Motor neuron (in vitro differentiated cells): ENCODE measurements around the gene DIRAS3. TPM values are rescaled to one million over a fixed set of nuclear protein-coding genes. Genes with fewer than 3 reads are reported as not detected.

Source experiments
- ATAC-seq, 8 experiments: fragments of 200-7000 bp; cut with Tn5 transposase; replicated peaks in 6 of 8; 2 replicates each; pipeline ENCODE4 v1.8.0; 2021; ENCODE audit warnings: mild to moderate bottlenecking in 8 of 8, moderate library complexity in 8 of 8
- H3K27ac ChIP-seq, 2 donors: fragments of 250-450 bp; sonication (Bioruptor Pico); 2 replicates each; pipeline ENCODE4 v1.9.0; 2021; ENCODE audit warnings: antibody characterized with exemption in 2 of 2, mild to moderate bottlenecking in 2 of 2, moderate library complexity in 1 of 2
- H3K4me1 ChIP-seq, 2 donors: fragments of 250-450 bp; sonication (Bioruptor Pico); replicated peaks in 1 of 2; 2 replicates each; pipeline ENCODE4 v1.6.1; 2021; ENCODE audit warnings: antibody characterized with exemption in 2 of 2, mild to moderate bottlenecking in 2 of 2, moderate library complexity in 1 of 2
- H3K4me3 ChIP-seq, 5 donors: fragments of 250-450 bp; sonication (Bioruptor Pico); 2 replicates each; pipeline ENCODE4 v1.9.0; 2021; ENCODE audit warnings: antibody characterized with exemption in 5 of 5, mild to moderate bottlenecking in 5 of 5, moderate library complexity in 4 of 5
- WGBS, 10 experiments: fragments of 450-650 bp; shearing (Covaris generic); methylation state at CpG; one replicate each; pipeline ENCODE4 v1.0.0; 2022; 5-methylcytosine and 5-hydroxymethylcytosine counted together
- in situ Hi-C, 9 experiments: fragments of 400-800 bp; cut with MboI; loops; one replicate each; pipeline ENCODE4 v1.15.0; 2021; ENCODE audit warnings: low sequenced_read_pairs in 9 of 9, low pct_unique_long_range_greater_than_20kb in 2 of 9; ENCODE audit not compliant: unreplicated experiment in 9 of 9
- total RNA-seq, 8 experiments: library from RNA; unstranded; fragments of 300-600 nt; gene quantifications; 2 replicates each; pipeline versions ENCODE4 v1.2.3 to v1.2.4, GENCODE V29; 2022

Gene DIRAS3
- total RNA-seq, 8 experiments from 2014 or later: 0.47 to 26.2 (median 2.3) TPM

GRCh38 chr1:68047659-68048026, 2.8 kb downstream of the DIRAS3 start:
- WGBS, 10 experiments: 76 to 100% (median 92%) methylated on average over 1 to 3 of the region's 3 CpGs; no CpG with 5 or more reads in 3 of the 10 experiments

GRCh38 chr1:68046885-68047658, 3.4 kb downstream of the DIRAS3 start:
- WGBS, 10 experiments: 34 to 100% (median 95%) methylated on average over 1 to 27 of the region's 34 CpGs; no CpG with 5 or more reads in 3 of the 10 experiments
- ATAC-seq: no peak
- no peak overlapping the region for H3K4me3 ChIP-seq
- H3K4me1 ChIP-seq: no peaks in the 10 kb centered on the region
- H3K27ac ChIP-seq: no peak overlapping the region
- in situ Hi-C loops: no loop called here

More at GRCh38 chr1:68047659-68048026, 2.8 kb downstream of the DIRAS3 start:
- Histone ChIP-seq H3K27ac (no peak overlapping the region), H3K4me1 (no peaks in the 10 kb centered on the region), H3K4me3 (no peak overlapping the region)
- in situ Hi-C loops: no loop called here
- ATAC-seq: no peak

- no peak for ATAC-seq
- in situ Hi-C loops: no loop called here
- Histone ChIP-seq H3K4me3 (no peak overlapping the region), H3K4me1 (no peaks in the 10 kb centered on the region), H3K27ac (no peak overlapping the region)
- WGBS, 10 experiments: 71 to 100% (median 96%) methylated on average over 1 to 8 of the region's 8 CpGs
Measured at GRCh38 chr1:68046423-68046822, 4.0 kb downstream of the DIRAS3 start.

GRCh38 chr1:68045511-68046180, 4.8 kb downstream of the DIRAS3 start:
- Histone ChIP-seq H3K4me1 (no peaks in the 10 kb centered on the region), H3K27ac (no peak overlapping the region), H3K4me3 (no peak overlapping the region)
- in situ Hi-C loops: no loop called here
- no peak for ATAC-seq
- WGBS, 10 experiments: 39 to 100% (median 92%) methylated on average over 1 to 4 of the region's 4 CpGs; no CpG with 5 or more reads in 1 of the 10 experiments

- in situ Hi-C loops: no loop called here
- 88 to 100% (median 92%) methylated on average over 1 to 20 of the region's 22 CpGs; no CpG with 5 or more reads in 2 of the 10 experiments for WGBS, 10 experiments
Measured at GRCh38 chr1:68043443-68044090, 6.9 kb downstream of the DIRAS3 start.

GRCh38 chr1:68036946-68037345, 13.5 kb downstream of the DIRAS3 start:
- WGBS, 10 experiments: 45 to 80% (median 75%) methylated on average over 1 to 2 of the region's 2 CpGs; no CpG with 5 or more reads in 1 of the 10 experiments
- Histone ChIP-seq H3K4me3 (no peak overlapping the region), H3K27ac (no peak overlapping the region), H3K4me1 (no peaks in the 10 kb centered on the region)
- in situ Hi-C loops: no loop called here
- peak in 2 of 8 experiments; percentile 17 to 46 for ATAC-seq

More at GRCh38 chr1:68043443-68044090, 6.9 kb downstream of the DIRAS3 start:
- Histone ChIP-seq H3K4me1 (no peaks in the 10 kb centered on the region), H3K27ac (no peak overlapping the region), H3K4me3 (no peak overlapping the region)
- ATAC-seq: no peak

- Histone ChIP-seq H3K4me3 (no peak overlapping the region), H3K4me1 (peaks cover 0 to 3% of the 10 kb centered on the region in 2 donors), H3K27ac (no peak overlapping the region)
- 75 to 100% (median 93%) methylated on average over 1 to 4 of the region's 4 CpGs; no CpG with 5 or more reads in 1 of the 10 experiments for WGBS, 10 experiments
- in situ Hi-C loops: no loop called here
- ATAC-seq: no peak
Measured at GRCh38 chr1:68029444-68029843, 21.0 kb downstream of the DIRAS3 start.

GRCh38 chr1:68028566-68028965, 21.9 kb downstream of the DIRAS3 start:
- WGBS, 10 experiments: 0 to 100% (median 93%) methylated on average over 1 to 3 of the region's 3 CpGs; no CpG with 5 or more reads in 3 of the 10 experiments
- no peak overlapping the region for H3K4me3 ChIP-seq
- in situ Hi-C loops: no loop called here
- H3K27ac ChIP-seq: no peak overlapping the region
- ATAC-seq: peak in 1 of 8 experiments; percentile 23
- H3K4me1 ChIP-seq: peaks cover 0 to 3% of the 10 kb centered on the region in 2 donors

GRCh38 chr1:68024635-68025338, 25.6 kb downstream of the DIRAS3 start:
- in situ Hi-C loops: loop anchor here in 1 of 9 experiments (25.0 kb wide), 1 partner anchor 162 kb away; no protein-coding TSS in a partner anchor
- 43 to 83% (median 56%) methylated on average over 1 to 2 of the region's 2 CpGs for WGBS, 10 experiments
- no peak overlapping the region for H3K4me3 ChIP-seq
- peaks cover 0 to 3% of the 10 kb centered on the region in 2 donors for H3K4me1 ChIP-seq
- no peak overlapping the region for H3K27ac ChIP-seq
- no peak for ATAC-seq

GRCh38 chr1:68016381-68016780, 34.0 kb downstream of the DIRAS3 start:
- ATAC-seq: peak in 3 of 8 experiments; percentile 24 to 73 (median 67)
- peaks cover 0 to 8% of the 10 kb centered on the region in 2 donors for H3K4me1 ChIP-seq
- WGBS, 10 experiments: 0 to 78% (median 55%) methylated on average over 2 of the region's 2 CpGs; no CpG with 5 or more reads in 3 of the 10 experiments
- H3K4me3 ChIP-seq: no peak overlapping the region
- H3K27ac ChIP-seq: no peak overlapping the region
- in situ Hi-C loops: loop anchor here in 1 of 9 experiments (25.0 kb wide), 1 partner anchor 154 kb away; no protein-coding TSS in a partner anchor

GRCh38 chr1:68015971-68016370, 34.5 kb downstream of the DIRAS3 start:
- no peak for ATAC-seq
- no peak overlapping the region for H3K4me3 ChIP-seq
- WGBS, 10 experiments: 42 to 90% (median 83%) methylated on average over 1 to 3 of the region's 3 CpGs; no CpG with 5 or more reads in 1 of the 10 experiments
- no peak overlapping the region for H3K27ac ChIP-seq
- H3K4me1 ChIP-seq: peaks cover 0 to 8% of the 10 kb centered on the region in 2 donors
- in situ Hi-C loops: loop anchor here in 1 of 9 experiments (25.0 kb wide), 1 partner anchor 154 kb away; no protein-coding TSS in a partner anchor

GRCh38 chr1:68015369-68015768, 35.1 kb downstream of the DIRAS3 start:
- no peak overlapping the region for H3K27ac ChIP-seq
- in situ Hi-C loops: loop anchor here in 1 of 9 experiments (25.0 kb wide), 1 partner anchor 153 kb away; no protein-coding TSS in a partner anchor

More at GRCh38 chr1:68015369-68015768, 35.1 kb downstream of the DIRAS3 start:
- Histone ChIP-seq H3K4me3 (no peak overlapping the region), H3K4me1 (peaks cover 0 to 8% of the 10 kb centered on the region in 2 donors)
- 10 to 100% (median 87%) methylated on average over 1 to 2 of the region's 2 CpGs; no CpG with 5 or more reads in 2 of the 10 experiments for WGBS, 10 experiments
- ATAC-seq: no peak
